NCI-H2081 (cell line): ENCODE results near the gene CABP2.
"Not testable (repeated sequence)": the region's sequence is repeated elsewhere in the genome, so short reads cannot be mapped to it uniquely, and the experiment has no call there.

Experiments used
- DNase-seq, 2 experiments: peaks; one replicate each; lab custom pipeline; 2025; lab: John Stamatoyannopoulos, UW

Gene CABP2

DNA sequence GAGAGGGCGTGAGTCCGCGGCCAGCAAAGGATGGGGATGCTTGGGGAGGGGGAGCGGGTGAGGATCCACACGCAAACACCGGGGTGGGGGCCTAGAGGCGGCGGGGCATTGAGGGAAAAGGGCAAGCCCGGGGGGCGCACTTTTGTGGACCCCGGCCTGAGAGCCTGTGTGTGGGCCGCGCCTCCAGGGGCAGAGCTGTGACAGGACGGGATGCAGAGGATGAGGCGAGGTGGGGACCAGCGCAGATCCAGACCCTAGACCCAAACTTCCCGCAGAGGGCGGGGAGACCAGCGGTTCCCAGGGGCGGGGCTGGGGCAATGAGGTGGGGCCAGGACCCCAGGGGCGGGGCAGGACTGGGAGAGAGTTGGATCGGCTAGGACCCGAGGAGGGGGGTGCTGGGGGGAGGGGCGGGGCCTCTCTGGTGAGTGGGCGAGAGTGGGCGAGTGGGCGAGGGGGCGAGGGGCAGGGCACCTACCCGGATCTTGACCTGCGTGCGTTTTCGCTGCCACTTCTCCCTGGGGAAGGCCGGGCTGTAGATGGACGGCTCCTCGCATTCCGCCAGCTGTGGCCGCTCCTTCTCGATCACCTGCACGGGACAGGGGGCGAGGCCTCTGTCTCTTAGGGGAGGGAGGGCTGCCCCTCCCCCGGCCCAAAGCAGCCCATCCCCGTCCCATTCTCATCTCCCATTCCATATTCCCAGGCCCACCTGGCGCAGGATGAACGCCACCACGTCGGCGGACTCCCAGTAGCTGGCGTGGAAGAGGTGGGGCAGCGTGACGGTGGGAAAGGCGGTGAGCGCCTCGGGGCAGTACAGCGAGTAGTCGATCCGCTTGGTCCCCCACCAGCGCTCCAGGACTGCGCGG is 28.6 kb downstream of the CABP2 start:
- no peak for DNase-seq

DNA sequence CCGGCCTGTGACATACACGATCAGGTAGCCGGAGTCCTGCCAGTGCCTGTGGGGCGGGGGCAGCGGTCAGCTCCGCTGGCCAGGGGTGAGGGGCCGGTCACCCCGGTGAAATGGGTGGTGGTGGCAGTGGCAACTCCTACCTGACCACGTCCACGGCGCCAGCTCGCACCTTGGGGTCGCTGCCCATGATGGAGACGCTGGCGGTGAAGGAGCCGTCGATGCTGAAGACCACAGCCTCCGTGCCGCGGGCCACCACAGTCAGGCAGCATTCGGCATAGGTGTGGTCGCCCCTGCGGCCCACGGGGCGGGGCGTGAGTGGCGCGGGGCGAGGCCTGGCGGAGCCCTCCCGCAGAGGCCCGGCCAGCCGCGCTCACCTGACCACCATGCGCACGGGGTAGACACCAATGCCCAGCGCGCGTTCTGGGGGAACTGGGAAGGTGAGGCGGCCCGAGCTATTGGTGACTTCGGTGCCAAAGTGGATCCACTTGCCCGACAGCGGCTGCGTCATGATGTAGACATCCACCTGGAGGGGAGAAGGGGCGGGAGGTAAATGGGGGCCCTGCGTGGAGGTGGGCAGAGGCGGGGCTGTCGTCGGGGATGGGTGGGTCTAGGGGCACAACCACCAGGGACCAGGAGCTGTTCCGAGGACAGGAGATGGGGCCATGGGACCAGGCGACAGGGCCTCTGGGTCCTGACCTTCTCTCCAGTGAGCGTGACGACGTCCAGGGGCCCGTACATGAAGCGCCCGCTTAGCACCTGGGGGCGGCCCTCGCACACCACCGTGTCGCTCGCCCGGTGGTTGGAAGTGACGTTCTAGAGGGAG is 29.5 kb downstream of the CABP2 start:
- no peak for DNase-seq

DNA sequence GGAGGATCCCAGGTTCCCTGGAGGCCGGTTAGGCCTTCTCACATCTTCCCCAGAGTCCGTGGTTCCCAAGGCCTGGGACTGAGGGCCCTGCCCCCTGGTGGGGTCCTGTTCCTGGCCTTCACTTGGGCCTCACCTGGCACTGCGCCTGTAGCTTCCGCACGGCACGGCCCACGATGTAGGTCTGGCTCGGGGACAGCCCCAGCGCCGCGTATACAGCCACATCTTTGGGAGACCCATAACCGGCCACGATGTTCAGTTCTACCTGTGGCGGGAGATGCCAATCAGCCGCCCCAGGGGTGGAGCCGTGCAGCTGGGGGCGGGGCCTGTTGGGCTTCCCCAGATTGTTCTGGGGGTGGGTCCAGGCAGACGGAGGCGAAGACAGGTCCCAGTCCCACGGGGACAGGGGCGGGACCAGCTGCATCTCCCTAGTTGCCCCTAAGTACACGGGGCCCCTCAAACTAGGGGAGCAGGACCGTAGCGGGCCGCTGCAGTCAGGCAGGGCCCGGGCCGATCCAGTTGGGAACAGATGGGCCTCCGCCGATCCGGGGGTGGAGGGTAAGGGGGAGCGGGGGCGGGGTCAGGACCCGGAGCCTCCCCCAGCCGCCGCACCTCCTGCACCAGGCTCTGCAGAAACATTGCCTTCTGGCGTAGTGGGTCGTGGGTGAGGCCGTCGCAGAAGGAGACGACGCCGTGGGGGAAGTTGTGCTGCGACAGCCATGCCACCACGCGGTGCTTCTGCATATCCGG is 30.3 kb downstream of the CABP2 start:
- no peak for DNase-seq

DNA sequence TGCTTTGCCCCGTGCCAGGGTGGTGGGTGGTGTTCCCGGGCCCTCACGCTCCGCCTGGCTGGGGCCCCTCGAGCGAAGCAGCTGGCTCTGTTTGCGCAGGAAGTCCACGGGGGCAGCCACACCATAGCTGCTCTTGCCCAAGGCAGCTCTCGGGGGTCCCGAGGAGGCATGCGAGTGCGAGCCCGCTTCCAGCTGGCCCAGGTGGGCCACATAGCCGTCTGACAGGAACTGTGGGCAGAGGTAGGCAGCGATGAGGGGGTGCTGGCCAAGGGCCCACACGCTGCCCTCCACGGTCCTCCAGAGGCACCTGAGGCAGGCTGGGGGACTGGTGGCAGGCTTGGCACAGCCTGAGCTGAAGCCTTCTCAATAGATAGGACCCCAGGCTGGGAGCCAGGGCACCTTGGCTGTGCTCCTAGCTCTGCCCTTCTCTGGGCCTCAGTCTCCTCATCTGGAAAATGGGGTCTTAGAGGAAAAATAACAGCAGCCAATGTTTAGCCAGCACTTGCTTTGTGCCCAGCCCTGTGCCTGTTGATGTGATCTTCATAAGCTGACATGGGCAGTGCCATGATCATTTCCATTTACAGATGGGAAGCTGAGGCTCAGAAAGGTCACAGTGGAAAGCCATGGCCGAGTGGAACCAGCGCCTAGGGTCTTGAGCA is 31.0 kb downstream of the CABP2 start:
- DNase-seq = no peak

DNA sequence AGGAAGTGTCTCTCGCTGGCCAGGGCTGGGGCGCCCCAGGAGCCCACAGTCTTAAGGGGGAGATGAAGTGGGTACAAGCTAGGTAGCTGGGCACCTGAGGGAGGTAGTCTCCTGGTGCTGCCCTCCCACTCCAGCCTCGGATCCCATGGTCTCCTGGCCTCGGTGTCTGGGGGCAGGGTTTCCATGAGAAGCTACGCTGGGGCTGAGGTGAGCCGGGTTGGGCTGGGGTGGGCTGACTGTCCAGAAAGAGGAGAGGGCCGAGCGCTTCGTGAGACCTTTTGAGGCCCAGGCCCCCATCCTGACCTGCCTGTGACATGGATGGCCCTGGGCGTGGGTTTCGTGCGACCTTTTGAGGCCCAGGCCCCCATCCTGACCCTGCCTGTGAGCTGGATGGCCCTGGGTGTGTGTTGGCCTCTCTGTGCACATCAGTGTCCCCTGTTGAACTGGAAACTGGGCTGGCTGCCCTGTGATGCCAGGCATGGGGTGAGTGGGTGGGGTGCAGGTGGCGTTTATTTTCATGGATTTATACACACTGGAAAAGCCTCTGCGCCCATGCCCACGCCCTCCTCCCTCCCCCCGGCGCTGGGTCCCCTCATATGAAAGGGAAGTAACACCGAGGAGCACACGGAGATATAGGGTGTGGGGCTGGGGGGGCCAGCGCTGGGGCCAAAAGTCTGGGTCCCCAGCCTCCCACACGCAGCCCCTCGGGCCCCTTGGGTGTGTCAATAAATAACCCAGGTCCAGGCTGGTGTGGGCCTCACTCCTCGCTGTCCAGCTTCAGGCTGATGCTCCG is 31.8 kb downstream of the CABP2 start:
- no peak for DNase-seq

DNA sequence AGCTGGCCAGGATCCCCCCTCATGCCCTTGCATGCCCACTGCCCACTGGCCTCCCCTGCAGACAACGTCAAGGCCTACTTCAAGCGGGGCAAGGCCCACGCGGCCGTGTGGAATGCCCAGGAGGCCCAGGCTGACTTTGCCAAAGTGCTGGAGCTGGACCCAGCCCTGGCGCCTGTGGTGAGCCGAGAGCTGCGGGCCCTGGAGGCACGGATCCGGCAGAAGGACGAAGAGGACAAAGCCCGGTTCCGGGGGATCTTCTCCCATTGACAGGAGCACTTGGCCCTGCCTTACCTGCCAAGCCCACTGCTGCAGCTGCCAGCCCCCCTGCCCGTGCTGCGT is 32.5 kb downstream of the CABP2 start:
- DNase-seq = no peak

DNA sequence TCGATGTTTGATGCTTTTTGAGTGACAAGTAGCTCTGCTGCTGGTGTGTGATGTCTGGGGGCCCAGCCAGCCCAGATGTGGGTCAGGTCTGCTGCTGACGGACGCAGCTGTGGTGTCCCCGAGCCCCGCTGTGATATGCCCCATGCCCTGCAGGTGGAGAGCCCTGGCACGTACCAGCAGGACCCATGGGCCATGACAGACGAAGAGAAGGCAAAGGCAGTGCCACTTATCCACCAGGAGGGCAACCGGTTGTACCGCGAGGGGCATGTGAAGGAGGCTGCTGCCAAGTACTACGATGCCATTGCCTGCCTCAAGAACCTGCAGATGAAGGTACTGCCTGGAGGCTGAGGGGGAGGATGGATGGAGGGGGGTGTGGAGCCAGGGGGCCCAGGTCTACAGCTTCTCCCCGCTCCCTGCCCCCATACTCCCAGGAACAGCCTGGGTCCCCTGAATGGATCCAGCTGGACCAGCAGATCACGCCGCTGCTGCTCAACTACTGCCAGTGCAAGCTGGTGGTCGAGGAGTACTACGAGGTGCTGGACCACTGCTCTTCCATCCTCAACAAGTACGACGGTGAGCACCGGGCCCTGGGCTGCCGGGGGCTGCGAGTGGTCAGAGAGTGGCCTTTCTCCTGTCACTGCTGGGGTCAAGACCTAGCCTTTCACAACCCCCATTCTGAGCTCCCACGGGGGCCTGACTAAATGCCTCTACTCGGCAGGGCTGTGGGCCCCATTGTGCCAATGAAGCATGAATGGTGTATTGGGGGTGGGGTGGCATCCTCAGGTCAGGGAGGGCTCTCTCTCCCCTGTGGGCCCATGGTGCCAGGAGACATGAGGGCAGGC is 33.1 kb downstream of the CABP2 start:
- DNase-seq = no peak

DNA sequence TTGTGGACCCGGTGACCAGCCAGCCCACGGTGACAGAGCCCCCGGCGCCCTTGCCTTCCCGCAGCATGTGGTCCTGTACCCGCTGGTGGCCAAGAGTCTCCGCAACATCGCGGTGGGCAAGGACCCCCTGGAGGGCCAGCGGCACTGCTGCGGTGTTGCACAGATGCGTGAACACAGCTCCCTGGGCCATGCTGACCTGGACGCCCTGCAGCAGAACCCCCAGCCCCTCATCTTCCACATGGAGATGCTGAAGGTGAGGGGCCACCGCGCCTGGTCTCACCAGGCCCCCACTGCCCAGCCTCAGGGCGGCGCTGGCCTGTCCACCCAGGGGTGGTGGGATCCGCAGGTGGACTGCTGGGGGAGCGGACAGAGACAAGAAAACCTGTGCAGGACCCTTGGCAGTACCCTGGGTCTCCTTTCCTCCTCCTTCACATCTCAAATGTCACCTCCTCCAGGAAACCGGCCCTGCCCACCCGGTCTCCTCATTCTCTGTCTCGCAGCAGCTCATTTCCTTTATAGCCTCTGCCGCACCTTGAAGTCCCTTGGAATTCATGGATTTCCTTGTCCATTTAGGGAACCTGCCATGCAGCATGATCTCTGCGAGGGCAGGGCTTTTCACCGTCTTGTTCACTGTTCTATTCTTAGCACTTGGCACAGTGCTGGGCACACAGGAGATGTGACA is 33.9 kb downstream of the CABP2 start:
- DNase-seq = no peak

DNA sequence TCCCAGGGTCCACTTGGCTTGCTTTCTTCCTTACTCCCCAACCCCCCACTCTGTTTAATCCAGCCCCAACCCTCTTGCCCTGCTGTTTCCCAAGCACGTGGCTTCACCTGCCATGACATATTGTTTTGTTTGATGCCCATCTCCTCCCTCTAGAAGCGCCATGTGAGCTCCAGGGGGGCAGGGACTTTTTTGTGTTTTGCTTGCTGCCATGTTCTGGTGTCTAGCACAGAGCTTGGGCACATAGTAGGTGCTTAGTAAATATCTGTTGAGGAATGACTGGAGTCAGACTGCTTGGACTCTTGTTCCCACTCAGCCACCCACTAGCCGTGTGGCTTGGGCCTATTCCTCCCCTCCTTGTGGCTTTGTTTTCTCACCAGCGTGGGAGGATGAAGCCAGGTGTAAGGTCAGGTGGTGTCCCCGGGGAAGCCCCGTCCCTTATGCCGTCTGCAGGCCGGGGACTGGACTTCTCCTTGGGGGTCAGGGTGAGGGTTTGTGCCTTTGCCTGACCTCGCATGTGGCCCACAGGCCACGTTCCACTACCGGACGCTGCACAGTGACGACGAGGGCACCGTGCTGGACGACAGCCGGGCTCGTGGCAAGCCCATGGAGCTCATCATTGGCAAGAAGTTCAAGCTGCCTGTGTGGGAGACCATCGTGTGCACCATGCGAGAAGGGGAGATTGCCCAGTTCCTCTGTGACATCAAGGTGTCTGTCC is 36.6 kb downstream of the CABP2 start:
- DNase-seq = no peak

DNA sequence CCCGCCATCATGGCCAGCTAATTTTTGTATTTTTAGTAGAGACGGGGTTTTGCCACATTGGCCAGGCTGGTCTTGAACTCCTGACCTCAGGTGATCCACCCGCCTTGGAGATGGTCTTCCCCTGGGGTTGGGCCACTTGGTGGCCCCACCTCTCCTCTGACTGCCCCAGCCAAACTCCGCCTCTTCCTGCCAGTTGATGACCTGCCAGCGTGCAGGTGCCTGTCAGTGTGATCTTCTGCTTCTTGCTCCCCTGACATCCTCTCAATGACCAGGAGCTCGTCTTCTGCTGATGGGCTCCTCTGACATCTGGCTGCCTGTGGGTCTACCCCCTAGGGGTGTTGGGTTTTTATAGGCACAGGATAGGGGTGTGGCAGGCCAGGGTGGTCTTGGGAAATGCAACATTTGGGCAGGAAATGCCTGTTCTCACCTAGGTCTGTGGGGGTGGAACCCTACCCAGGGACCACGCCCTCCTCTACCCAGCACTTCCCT is 37.3 kb downstream of the CABP2 start:
- DNase-seq = not testable (repeated sequence)

DNA sequence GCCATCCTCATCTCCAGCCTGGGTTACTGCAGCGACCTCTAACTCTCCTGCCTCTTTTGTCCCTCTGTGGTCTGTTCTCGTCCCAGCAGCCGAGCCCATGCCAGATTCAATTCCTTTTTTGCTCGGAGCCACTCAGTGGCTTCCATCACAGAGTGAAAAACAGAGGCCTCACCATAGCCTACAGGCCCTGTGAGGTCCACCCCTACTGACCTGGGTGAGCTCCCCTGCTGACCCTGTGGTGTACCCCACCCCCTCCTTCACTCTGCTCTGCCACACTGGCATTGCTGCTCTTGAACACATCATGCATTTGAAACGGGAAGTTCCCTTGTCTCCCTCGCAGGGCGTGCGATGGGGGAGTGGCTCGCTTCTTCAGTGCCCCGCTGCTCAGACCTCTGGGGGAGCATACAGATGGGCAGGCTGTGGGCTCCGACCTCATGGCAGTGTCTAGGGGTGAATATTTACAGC is 38.4 kb downstream of the CABP2 start:
- no peak for DNase-seq

DNA sequence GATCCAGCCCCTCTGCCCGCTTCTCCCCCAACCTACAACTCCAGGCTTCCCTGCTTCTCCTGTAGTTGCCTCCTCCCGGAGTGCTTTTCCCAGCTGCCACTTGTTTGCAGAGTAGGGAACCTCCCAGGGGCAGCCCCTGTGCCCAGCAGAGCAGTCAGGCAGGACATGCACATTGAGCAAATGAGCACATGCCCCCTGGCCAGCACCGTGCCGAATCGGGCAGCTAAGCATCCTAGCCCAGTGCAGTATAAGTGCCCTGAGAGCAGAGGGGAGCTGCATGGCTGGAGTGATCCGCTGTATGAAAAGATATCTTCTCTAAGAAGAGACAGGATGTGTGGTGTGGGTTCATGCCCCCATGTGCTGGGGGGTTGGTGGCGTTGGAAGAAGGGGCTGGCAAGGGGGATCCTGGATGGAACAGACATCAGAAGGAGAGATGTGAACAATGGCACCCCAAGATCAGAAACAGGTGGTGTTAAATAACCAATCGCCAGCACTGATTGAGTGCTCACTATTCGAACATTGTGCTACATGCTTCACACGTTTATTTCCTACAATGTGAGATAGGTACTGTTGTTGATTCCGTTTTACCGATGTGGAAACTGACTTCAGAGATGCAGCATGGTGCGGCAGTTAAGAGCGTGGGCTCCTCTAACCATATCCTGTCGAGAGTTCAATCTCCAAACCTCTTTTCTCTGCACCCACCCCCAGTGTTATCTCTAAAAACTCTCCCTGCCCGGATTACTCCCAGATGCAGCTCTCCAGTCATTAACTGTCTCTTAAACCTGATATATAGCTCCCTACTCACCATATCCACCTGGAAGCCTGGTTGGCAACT is 39.2 kb downstream of the CABP2 start:
- DNase-seq = no peak

DNA sequence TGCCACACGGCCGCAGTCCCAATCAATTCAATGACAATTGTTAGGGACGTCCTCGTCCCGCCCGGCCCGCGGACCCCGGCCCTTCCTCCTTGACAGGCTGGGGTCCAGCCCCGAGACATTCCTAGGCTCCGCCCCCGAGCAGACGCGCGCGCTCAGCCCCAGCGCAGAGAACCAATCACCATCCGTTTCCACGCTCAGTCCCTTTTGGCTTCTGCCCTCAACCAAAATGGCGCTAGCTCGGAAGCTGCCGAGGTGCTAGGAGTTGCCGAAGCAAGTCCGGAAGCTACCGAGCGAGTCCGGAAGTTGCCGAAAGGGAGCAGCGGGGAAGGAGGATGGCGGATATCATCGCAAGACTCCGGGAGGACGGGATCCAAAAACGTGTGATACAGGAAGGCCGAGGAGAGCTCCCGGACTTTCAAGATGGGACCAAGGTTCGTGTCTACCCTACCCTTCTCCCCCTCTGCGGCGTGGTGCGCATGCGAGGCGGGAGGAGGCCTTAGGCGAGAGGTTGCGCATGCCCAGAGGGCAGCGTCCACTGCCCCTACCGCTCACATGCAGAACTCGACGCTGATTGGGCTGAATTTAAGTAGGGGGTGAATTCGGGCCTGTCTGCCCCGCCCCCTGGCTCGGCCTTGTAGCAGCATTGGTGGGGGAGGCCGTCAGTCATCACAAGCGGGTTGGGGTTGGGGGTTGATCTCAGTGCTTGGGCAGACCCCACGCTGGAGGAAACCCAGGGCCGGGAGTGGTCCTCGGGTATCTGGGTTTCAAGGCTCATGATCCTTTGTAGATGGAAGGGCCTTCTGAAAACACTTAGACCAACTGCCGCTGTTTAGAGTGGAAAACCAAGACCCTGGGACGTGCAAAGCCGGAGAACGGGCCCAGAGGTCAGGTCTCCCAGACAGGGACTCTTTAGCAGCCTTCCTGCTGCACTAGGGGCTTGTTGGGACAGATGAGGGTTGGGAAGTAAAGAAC is 40.1 kb downstream of the CABP2 start, which contains the start of gene AIP:
Gene AIP, plus strand, starts transcription at position 200 of the 972 bp plus-strand sequence. Its CDS starts 133 bp downstream, at position 333.
- DNase-seq = peak; percentile 97 to 98

DNA sequence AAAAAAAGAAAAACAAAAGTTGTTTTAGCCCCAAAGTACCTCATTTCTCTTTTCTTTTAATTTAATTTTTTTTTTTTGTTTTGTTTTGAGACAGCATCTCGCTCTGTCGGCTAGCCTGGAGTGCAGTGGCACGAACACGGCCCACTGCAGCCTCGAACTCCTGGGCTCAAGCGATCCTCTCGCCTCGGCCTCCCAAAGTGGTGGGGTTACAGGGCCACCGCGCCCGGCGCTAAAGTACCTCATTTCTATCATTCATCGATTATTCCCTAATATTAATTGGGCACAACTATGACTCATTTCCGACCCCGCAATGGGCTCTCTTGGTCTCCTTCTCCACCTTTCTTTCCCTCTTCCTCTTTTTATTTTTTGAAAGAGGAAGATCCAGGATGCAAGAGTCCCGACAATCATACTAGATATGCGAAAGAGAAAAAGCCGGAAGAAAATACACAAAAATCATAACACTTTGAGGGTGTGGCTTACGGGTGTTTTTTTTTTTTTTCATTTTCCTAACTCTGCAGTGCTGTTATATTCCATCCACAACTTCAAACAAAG is 40.9 kb downstream of the CABP2 start:
- DNase-seq = no peak

DNA sequence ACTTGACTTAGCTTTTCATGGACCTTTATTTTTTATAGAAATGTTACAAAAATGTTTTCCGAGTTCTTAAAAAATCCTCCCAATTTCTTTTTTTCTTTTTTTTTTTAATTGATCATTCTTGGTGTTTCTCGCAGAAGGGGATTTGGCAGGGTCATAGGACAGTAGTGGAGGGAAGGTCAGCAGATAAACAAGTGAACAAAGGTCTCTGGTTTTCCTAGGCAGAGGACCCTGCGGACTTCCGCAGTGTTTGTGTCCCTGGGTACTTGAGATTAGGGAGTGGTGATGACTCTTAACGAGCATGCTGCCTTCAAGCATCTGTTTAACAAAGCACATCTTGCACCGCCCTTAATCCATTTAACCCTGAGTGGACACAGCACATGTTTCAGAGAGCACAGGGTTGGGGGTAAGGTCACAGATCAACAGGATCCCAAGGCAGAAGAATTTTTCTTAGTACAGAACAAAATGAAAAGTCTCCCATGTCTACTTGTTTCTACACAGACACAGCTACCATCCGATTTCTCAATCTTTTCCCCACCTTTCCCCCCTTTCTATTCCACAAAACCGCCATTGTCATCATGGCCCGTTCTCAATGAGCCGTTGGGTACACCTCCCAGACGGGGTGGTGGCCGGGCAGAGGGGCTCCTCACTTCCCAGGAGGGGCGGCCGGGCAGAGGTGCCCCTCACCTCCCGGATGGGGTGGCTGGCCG is 45.7 kb downstream of the CABP2 start:
- DNase-seq = not testable (repeated sequence)
